HepG2 (cell line): ENCODE data around the gene FRK. TPM values are rescaled to one million over a fixed set of nuclear protein-coding genes. Genes with fewer than 3 reads are reported as not detected.

Source experiments
- ARNTL ChIP-seq: sonication (generic); formaldehyde crosslinking; IDR thresholded peaks from 2 replicates; pipeline ENCODE4 v1.4.0; 2020; ENCODE audit warnings: mild to moderate bottlenecking, missing genetic modification reagents
- CHD2 ChIP-seq: IDR thresholded peaks from 2 replicates; pipeline ENCODE4 v1.6.1; 2011; ENCODE audit warnings: low read depth, low read length, improper control_type of control experiment
- ZFP36L1 ChIP-seq: sonication (generic); formaldehyde crosslinking; IDR thresholded peaks from 2 replicates; pipeline ENCODE4 v1.8.0; 2022; ENCODE audit warnings: mild to moderate bottlenecking, missing genetic modification reagents, moderate library complexity
- ZNF407 ChIP-seq: sonication (generic); formaldehyde crosslinking; IDR thresholded peaks from one replicate; pipeline ENCODE4 v1.5.1; 2020; ENCODE audit warnings: mild to moderate bottlenecking, missing genetic modification reagents; ENCODE audit errors: not compliant biosample characterization
- ZNF414 ChIP-seq: sonication (generic); formaldehyde crosslinking; IDR thresholded peaks from 2 replicates; pipeline ENCODE4 v1.5.0; 2020; ENCODE audit warnings: missing genetic modification reagents
- ZNF746 ChIP-seq: sonication (generic); formaldehyde crosslinking; IDR thresholded peaks from 2 replicates; pipeline ENCODE4 v1.8.0; 2022; ENCODE audit warnings: mild to moderate bottlenecking, missing genetic modification reagents
- ZNF761 ChIP-seq: sonication (generic); formaldehyde crosslinking; conservative IDR thresholded peaks from 2 replicates; pipeline ENCODE4 v1.4.0; 2020; ENCODE audit warnings: mild to moderate bottlenecking, missing genetic modification reagents
- polyA plus RNA-seq, 8 experiments: library from polyadenylated mRNA; depleted of rRNA in 3 of 8; stranded (reverse) in 7 of 8; unstranded in 1 of 8; fragments of >200 nt; fragmentation: Illumina TruSeq in 4 of 8; extraction: Trizol in 4 of 8; gene quantifications; 2 replicates each; pipeline versions ENCODE4 v1.2.1 to v1.2.3, GENCODE V29; 2011 to 2016; ENCODE audit warnings: low read depth in 4 of 8, missing spikeins in 1 of 8, mixed read lengths in 1 of 8; ENCODE audit not compliant: insufficient read depth in 1 of 8
- total RNA-seq, 5 experiments: library from RNA; depleted of rRNA; stranded (reverse); fragments of >200 nt; fragmentation: Illumina TruSeq; extraction: Trizol; gene quantifications; 2 replicates each; pipeline ENCODE4 v1.2.3, GENCODE V29; 2016; ENCODE audit warnings: low read depth in 1 of 5

FRK gene
- total and polyA plus RNA-seq, 2 of the 13 experiments (the other 11 are each of a cell fraction or from before 2014, with no cell fraction given) = 1.3 to 2.9 TPM

GRCh38 chr6:116101302-116101718 lies 40.6 kb upstream of the FRK start (continued):
- peak; percentile 12 for TF ChIP-seq ZNF407 (CRISPR knock-in tag)
- TF ChIP-seq ARNTL = 0 out of 2 replicates have a peak, but pooled peaks have one; percentile 47
- no peak for TF ChIP-seq ZNF746 (CRISPR knock-in tag)
- 0 out of 2 replicates have a peak, but pooled peaks have one; percentile 31 for TF ChIP-seq ZFP36L1 (CRISPR knock-in tag)
- no peak for TF ChIP-seq CHD2
- TF ChIP-seq ZNF414 (CRISPR knock-in tag) = peak; percentile 9; the same call in 1 of the 2 replicates
- no peak for TF ChIP-seq ZNF761 (CRISPR knock-in tag)
